Mucosa of stomach (tissue), 1 donor: ENCODE results near the gene PPARD.

Experiments
- H3K27me3 ChIP-seq: one replicate; pipeline ENCODE4 v1.7.0; 2013; ENCODE audit warnings: mild to moderate bottlenecking, low read length; ENCODE audit not compliant: control insufficient read depth, insufficient read depth
- H3K36me3 ChIP-seq: one replicate; pipeline ENCODE4 v1.7.0; 2013; ENCODE audit warnings: low read length; ENCODE audit not compliant: control insufficient read depth, insufficient read depth
- H3K4me1 ChIP-seq: one replicate; pipeline ENCODE4 v1.7.0; 2013; ENCODE audit warnings: mild to moderate bottlenecking, low read length; ENCODE audit not compliant: control insufficient read depth, insufficient read depth
- H3K4me3 ChIP-seq: one replicate; pipeline ENCODE4 v1.7.0; 2013; ENCODE audit warnings: low read length
- H3K9ac ChIP-seq: one replicate; pipeline ENCODE4 v1.7.0; 2013; ENCODE audit warnings: mild to moderate bottlenecking, low read length, moderate library complexity
- H3K9me3 ChIP-seq: one replicate; pipeline ENCODE4 v1.7.0; 2013; ENCODE audit warnings: mild to moderate bottlenecking, low read length, moderate library complexity; ENCODE audit not compliant: control insufficient read depth
- donor health status: Pancreatic carcinoma.

Gene PPARD

GRCh38 chr6:35343092-35343834 lies 905 bp downstream of the PPARD start:
- Histone ChIP-seq H3K27me3 (no peaks in the 10 kb centered on the region), H3K4me1 (peaks cover 11% of the 10 kb centered on the region), H3K9ac (peak overlapping the region; percentile 90), H3K36me3 (peaks cover 5% of the 10 kb centered on the region), H3K9me3 (no peaks in the 10 kb centered on the region), H3K4me3 (peak overlapping the region; percentile 11)

- H3K9me3 ChIP-seq: no peaks in the 10 kb centered on the region
- H3K4me1 ChIP-seq: peaks cover 11% of the 10 kb centered on the region
- H3K4me3 ChIP-seq: peak overlapping the region; percentile 11
- peaks cover 5% of the 10 kb centered on the region for H3K36me3 ChIP-seq
- H3K9ac ChIP-seq: peak overlapping the region; percentile 90
- H3K27me3 ChIP-seq: no peaks in the 10 kb centered on the region
Observed at GRCh38 chr6:35343835-35344550, 1.6 kb downstream of the PPARD start.

DNA sequence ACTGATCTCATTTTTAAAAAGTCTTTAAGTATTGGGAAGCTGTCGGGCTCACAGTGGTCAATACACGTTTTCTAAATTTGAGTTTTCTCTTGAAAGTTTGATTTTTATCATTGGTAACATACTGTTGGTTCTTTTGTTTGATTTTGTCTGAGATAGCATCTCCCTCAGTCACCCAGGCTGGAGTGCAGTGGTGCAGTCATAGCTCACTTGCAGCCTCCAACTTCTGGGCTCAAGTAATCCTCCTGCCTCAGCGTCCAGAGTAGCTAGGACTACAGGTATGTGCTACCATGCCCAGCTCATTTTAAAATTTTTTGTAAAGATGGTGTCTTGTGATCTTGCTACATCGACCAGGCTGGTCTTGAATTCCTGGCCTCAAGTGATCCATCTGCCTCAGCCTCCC lies 9.1 kb downstream of the PPARD start:
- Histone ChIP-seq H3K27me3 (no peaks in the 10 kb centered on the region), H3K36me3 (peaks cover 2% of the 10 kb centered on the region)

DNA sequence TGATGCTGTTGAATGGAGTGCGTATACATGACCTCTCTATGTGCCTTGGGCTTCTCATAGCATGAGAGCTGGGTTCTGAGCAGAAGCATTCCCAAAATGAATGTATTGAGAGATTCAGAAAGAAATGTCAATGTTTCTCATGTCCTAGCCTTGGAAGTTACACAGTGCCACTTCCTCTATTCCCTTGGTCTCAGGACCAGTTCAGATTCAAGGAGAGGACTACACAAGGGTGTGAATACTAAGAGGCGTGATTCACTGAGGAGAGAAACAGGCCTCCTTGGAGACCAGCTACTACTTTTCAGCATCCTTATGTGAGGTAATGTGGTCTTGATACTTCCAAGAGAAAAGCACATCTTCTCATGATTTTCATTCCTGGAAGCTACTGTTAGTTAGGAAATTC lies 10.4 kb downstream of the PPARD start:
- Histone ChIP-seq H3K4me1 (no peaks in the 10 kb centered on the region), H3K27me3 (no peaks in the 10 kb centered on the region), H3K4me3 (no peak overlapping the region), H3K9me3 (no peaks in the 10 kb centered on the region), H3K36me3 (peaks cover 5% of the 10 kb centered on the region), H3K9ac (no peak overlapping the region)

More for the DNA sequence above, 9.1 kb downstream of the PPARD start:
- no peak overlapping the region for H3K9ac ChIP-seq
- H3K4me1 ChIP-seq: no peaks in the 10 kb centered on the region
- H3K4me3 ChIP-seq: no peak overlapping the region
- no peaks in the 10 kb centered on the region for H3K9me3 ChIP-seq

DNA sequence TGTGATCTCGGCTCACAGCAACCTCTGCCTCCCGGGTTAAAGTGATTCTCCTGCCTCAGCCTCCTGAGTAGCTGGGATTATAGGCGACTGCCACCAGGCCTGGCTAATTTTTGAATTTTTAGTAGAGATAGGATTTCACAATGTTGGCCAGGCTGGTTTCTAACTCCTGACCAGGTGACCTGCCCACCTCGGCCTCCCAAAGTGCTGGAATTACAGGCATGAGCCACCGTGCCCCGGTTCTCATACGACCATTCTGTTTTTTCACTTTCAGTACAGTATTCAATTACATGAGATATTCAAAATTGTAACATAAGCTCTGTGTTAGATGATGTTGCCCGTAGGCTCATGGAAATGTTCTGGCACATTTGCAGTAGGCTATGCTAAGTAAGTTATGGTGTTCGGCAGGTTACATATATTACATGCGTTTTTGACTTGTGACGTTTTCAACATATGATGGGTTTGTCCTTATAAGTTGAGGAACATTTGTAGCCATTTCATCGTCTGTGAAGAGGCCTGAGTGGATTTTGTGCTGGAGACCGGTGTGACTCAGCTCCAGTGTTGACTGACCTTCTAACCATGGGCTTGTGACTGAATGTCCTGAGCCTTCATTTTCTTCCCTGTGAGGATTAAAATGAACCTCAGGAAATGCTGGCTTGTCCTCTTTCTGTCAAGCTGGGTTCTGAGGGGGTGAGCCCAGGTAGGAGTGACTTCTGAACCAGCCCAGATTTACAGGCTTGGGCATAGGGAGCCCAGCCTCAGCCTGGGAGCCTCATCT lies 12.2 kb downstream of the PPARD start:
- Histone ChIP-seq H3K27me3 (no peaks in the 10 kb centered on the region), H3K4me3 (no peak overlapping the region), H3K9ac (no peak overlapping the region), H3K36me3 (peaks cover 5% of the 10 kb centered on the region), H3K4me1 (no peaks in the 10 kb centered on the region), H3K9me3 (no peaks in the 10 kb centered on the region)

GRCh38 chr6:35356391-35356790 lies 14.0 kb downstream of the PPARD start:
- Histone ChIP-seq H3K36me3 (peaks cover 5% of the 10 kb centered on the region), H3K27me3 (no peaks in the 10 kb centered on the region), H3K4me3 (no peak overlapping the region), H3K9ac (no peak overlapping the region), H3K4me1 (no peaks in the 10 kb centered on the region), H3K9me3 (no peaks in the 10 kb centered on the region)

DNA sequence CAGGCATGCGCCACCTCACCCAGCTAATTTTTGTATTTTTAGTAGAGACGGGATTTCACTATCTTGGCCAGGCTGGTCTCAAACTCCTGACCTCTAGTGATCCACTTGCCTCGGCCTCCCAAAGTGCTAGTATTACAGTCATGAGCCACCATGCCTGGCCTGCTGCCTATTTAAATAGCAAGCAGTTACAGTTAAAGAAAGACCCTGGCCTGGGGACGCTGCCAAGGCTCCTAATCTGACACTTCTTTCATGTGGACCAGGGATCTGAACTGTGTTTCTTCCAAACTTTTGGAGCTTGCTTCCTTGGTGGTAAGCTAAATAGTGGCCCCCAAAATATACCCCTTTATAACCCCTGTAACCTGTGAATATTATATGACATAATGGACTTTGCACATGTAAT lies 15.3 kb downstream of the PPARD start:
- Histone ChIP-seq H3K27me3 (no peaks in the 10 kb centered on the region), H3K4me3 (no peak overlapping the region), H3K9me3 (no peaks in the 10 kb centered on the region), H3K9ac (no peak overlapping the region), H3K4me1 (no peaks in the 10 kb centered on the region), H3K36me3 (peaks cover 5% of the 10 kb centered on the region)

- no peaks in the 10 kb centered on the region for H3K4me1 ChIP-seq
- peaks cover 5% of the 10 kb centered on the region for H3K36me3 ChIP-seq
- no peak overlapping the region for H3K4me3 ChIP-seq
- no peak overlapping the region for H3K9ac ChIP-seq
- H3K9me3 ChIP-seq: no peaks in the 10 kb centered on the region
- H3K27me3 ChIP-seq: no peaks in the 10 kb centered on the region
Observed at GRCh38 chr6:35358086-35358485, 15.7 kb downstream of the PPARD start.

DNA sequence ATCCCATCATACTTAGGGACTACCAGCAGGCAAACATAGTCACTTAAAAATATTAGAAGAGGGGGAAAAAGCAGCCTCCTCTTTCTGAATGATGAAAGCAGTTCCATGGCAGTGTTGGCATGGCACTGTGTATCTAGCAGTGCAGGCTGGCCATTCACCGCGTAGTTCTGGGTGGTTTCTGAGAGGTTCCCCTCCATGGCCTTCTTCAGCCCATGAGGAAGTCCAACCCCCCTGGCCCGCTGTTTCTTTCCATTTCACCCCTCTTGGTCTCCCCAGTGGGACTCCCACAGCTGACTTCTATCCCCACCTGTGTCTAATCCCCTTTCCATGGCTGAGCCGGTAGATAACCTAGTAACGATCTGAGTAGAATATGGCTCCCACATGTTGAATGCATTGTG lies 17.0 kb downstream of the PPARD start:
- no peaks in the 10 kb centered on the region for H3K9me3 ChIP-seq
- no peaks in the 10 kb centered on the region for H3K27me3 ChIP-seq
- H3K36me3 ChIP-seq: peaks cover 5% of the 10 kb centered on the region
- H3K9ac ChIP-seq: no peak overlapping the region
- no peaks in the 10 kb centered on the region for H3K4me1 ChIP-seq
- no peak overlapping the region for H3K4me3 ChIP-seq

- peaks cover 5% of the 10 kb centered on the region for H3K36me3 ChIP-seq
- no peak overlapping the region for H3K4me3 ChIP-seq
- H3K9ac ChIP-seq: no peak overlapping the region
- no peaks in the 10 kb centered on the region for H3K27me3 ChIP-seq
- H3K9me3 ChIP-seq: no peaks in the 10 kb centered on the region
- no peaks in the 10 kb centered on the region for H3K4me1 ChIP-seq
Observed at GRCh38 chr6:35359744-35360348, 17.5 kb downstream of the PPARD start.

- H3K4me3 ChIP-seq: no peak overlapping the region
- no peak overlapping the region for H3K9ac ChIP-seq
- H3K36me3 ChIP-seq: peaks cover 5% of the 10 kb centered on the region
- no peaks in the 10 kb centered on the region for H3K4me1 ChIP-seq
- no peaks in the 10 kb centered on the region for H3K27me3 ChIP-seq
- no peaks in the 10 kb centered on the region for H3K9me3 ChIP-seq
Observed at GRCh38 chr6:35360349-35361138, 18.2 kb downstream of the PPARD start.
